ENCODE results near the gene SPNS2. TPM values are rescaled to one million over a fixed set of nuclear protein-coding genes. Genes with fewer than 3 reads are reported as not detected.

The SPNS2 gene
- total RNA-seq, 1 donor from 2014 or later: 0.34 TPM

DNA sequence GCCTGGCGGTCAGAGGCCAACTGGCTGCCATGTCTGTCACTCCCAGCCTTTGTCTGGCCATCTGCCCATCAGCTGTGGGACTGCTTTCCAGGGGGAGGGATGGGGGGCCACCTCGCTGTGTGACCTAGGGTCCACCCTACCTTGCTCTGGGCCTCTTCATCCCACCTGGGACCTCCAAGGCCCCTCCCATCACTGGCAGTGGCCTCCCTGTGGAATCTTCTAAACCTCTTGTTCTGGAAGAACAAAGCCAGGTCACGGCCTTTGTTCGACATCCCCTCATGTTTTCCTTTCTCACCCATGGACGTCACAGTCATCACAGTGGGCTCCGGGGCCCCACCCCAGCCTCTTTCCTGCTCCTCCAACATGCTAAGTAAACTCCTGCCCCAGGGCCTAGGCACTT is 24.0 kb downstream of the SPNS2 start:
- peaks cover 10% of the 10 kb centered on the region for H3K27me3 Mint-ChIP-seq (ENCODE audit: insufficient read depth, low read depth)
- Histone ChIP-seq H3F3A (ENCODE audit: low read depth) (peaks cover 4% of the 10 kb centered on the region), H3K4me3 (no peak overlapping the region)

DNA sequence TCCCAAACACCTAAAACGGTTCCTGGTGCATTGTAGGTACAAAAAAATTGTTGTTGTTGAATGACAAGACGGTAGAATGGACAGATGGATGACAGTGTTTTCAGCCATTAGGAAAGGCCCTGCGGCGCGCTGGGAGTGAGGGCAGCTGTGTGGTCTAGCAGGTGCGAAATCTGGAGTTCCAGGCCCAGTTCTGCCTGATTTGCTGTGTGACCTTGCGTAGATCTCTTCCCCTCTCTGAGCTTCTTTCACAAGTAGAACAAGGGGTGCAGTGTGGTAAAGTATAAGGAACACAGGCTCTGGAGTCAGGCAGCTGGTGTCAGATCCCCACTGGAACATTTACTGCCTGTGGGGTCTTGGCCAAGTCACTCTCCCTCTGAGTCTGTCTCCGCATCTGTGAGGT is 25.3 kb downstream of the SPNS2 start:
- Mint-ChIP-seq H3K27me3 (ENCODE audit: insufficient read depth, low read depth) (peaks cover 10% of the 10 kb centered on the region), H3K4me3 (no peak overlapping the region), H3K27ac (peak overlapping the region; percentile 6), H3K9me3 (no peaks in the 10 kb centered on the region), H3K4me1 (peaks cover 35% of the 10 kb centered on the region), H3K36me3 (peaks cover 2% of the 10 kb centered on the region)
- Histone ChIP-seq H3K27me3 (peaks cover 10% of the 10 kb centered on the region), H3K4me2 (no peak overlapping the region), H3K9ac (no peak overlapping the region), H4K20me1 (ENCODE audit: low read depth) (no peaks in the 10 kb centered on the region), H3K4me1 (peaks cover 28% of the 10 kb centered on the region), H3K9me3 (ENCODE audit: low read depth) (no peaks in the 10 kb centered on the region), H3K36me3 (no peaks in the 10 kb centered on the region), H3K79me2 (ENCODE audit: low read depth) (no peaks in the 10 kb centered on the region), H3F3A (ENCODE audit: low read depth) (peaks cover 4% of the 10 kb centered on the region), H2AFZ (replicated peaks) (no peak overlapping the region), H3K4me3 (no peak overlapping the region), H3K27ac (no peak overlapping the region)
- no peak for DNase-seq (ENCODE audit: low spot score)
- TF ChIP-seq, protein P1, sequence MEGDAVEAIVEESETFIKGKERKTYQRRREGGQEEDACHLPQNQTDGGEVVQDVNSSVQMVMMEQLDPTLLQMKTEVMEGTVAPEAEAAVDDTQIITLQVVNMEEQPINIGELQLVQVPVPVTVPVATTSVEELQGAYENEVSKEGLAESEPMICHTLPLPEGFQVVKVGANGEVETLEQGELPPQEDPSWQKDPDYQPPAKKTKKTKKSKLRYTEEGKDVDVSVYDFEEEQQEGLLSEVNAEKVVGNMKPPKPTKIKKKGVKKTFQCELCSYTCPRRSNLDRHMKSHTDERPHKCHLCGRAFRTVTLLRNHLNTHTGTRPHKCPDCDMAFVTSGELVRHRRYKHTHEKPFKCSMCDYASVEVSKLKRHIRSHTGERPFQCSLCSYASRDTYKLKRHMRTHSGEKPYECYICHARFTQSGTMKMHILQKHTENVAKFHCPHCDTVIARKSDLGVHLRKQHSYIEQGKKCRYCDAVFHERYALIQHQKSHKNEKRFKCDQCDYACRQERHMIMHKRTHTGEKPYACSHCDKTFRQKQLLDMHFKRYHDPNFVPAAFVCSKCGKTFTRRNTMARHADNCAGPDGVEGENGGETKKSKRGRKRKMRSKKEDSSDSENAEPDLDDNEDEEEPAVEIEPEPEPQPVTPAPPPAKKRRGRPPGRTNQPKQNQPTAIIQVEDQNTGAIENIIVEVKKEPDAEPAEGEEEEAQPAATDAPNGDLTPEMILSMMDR (IDR thresholded peaks at IDR 0.05): no peak
- TF ChIP-seq EZH2 (IDR thresholded peaks at IDR 0.05): no peak
- no peak for TF ChIP-seq EZH2phosphoT487 (IDR thresholded peaks at IDR 0.05)

More for the DNA sequence above, 24.0 kb downstream of the SPNS2 start:
- peak overlapping the region; percentile 22 for H3K4me2 ChIP-seq
- H3K4me1 Mint-ChIP-seq: peaks cover 37% of the 10 kb centered on the region
- TF ChIP-seq EZH2 (IDR thresholded peaks at IDR 0.05) (no peak), EZH2phosphoT487 (IDR thresholded peaks at IDR 0.05) (no peak)
- TF ChIP-seq, protein P1 (IDR thresholded peaks at IDR 0.05): no peak
- H3K4me3 Mint-ChIP-seq: peak overlapping the region; percentile 26
- peaks cover 28% of the 10 kb centered on the region for H3K4me1 ChIP-seq
- no peaks in the 10 kb centered on the region for H3K9me3 Mint-ChIP-seq
- peak; percentile 40 for DNase-seq (ENCODE audit: low spot score)
- H4K20me1 ChIP-seq (ENCODE audit: low read depth): no peaks in the 10 kb centered on the region
- no peaks in the 10 kb centered on the region for H3K79me2 ChIP-seq (ENCODE audit: low read depth)
- H3K27ac Mint-ChIP-seq: no peak overlapping the region
- no peak overlapping the region for H3K27ac ChIP-seq
- H2AFZ ChIP-seq (replicated peaks): no peak overlapping the region
- peaks cover 5% of the 10 kb centered on the region for H3K27me3 ChIP-seq
- no peak overlapping the region for H3K9ac ChIP-seq
- H3K9me3 ChIP-seq (ENCODE audit: low read depth): no peaks in the 10 kb centered on the region
- peaks cover 2% of the 10 kb centered on the region for H3K36me3 Mint-ChIP-seq
- no peaks in the 10 kb centered on the region for H3K36me3 ChIP-seq

DNA sequence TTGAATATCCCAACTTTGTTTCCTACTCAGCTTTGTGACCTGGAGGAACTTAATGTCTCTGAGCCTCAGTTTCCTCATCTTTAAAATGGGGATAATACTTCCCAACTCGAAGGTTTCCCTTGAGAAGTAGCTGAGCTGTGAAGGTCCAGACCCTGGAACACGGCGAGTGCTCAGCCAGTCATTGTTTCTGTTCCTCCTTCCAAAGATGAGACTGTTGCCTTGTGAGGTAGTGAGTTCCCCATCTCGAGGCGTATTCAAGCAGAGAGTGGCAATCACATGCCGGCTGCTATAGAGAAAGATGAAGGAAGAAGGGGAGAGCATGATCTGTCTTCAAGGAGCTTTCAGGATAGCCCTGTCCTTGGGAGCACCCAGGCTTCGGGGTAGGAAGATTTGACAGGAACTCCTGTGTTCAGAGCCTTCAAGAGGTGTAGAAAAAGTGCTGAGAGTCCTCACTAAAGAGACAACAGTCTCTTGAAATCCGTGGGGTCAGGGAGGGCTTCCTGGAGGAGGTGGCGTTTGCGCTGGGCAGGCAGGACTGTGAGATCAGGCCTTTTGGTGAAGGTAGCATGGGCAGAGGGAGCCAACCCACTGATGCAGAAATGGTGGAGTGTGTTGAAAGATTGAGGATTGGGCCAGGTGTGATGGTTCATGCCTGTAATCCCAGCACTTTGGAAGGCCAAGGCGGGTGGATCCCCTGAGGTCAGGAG is 27.2 kb downstream of the SPNS2 start:
- no peak overlapping the region for H3K4me2 ChIP-seq
- H3K27ac ChIP-seq: no peak overlapping the region
- H3K9ac ChIP-seq: no peak overlapping the region
- Mint-ChIP-seq H3K27ac (no peak overlapping the region), H3K27me3 (ENCODE audit: insufficient read depth, low read depth) (peaks cover 7% of the 10 kb centered on the region), H3K4me1 (peaks cover 25% of the 10 kb centered on the region), H3K36me3 (peaks cover 2% of the 10 kb centered on the region), H3K9me3 (no peaks in the 10 kb centered on the region), H3K4me3 (peak overlapping the region; percentile 59)
- peaks cover 11% of the 10 kb centered on the region for H3K27me3 ChIP-seq
- H4K20me1 ChIP-seq (ENCODE audit: low read depth): no peaks in the 10 kb centered on the region
- peaks cover 4% of the 10 kb centered on the region for H3F3A ChIP-seq (ENCODE audit: low read depth)
- no peak overlapping the region for H2AFZ ChIP-seq (replicated peaks)
- H3K4me3 ChIP-seq: no peak overlapping the region
- H3K36me3 ChIP-seq: no peaks in the 10 kb centered on the region
- peaks cover 19% of the 10 kb centered on the region for H3K4me1 ChIP-seq
- no peaks in the 10 kb centered on the region for H3K9me3 ChIP-seq (ENCODE audit: low read depth)
- TF ChIP-seq, protein P1 (IDR thresholded peaks at IDR 0.05): no peak
- TF ChIP-seq EZH2phosphoT487 (IDR thresholded peaks at IDR 0.05): no peak
- TF ChIP-seq EZH2 (IDR thresholded peaks at IDR 0.05): no peak
- no peak for DNase-seq (ENCODE audit: low spot score)
- no peaks in the 10 kb centered on the region for H3K79me2 ChIP-seq (ENCODE audit: low read depth)

Measured in neural progenitor cell (in vitro differentiated cells).